OCI-M2 (cell line): ENCODE measurements around the gene STON2.
A peak's percentile ranks its signal among the peaks of the same experiment; 100 is the strongest.
"Not testable (repeated sequence)": the region's sequence is repeated elsewhere in the genome, so short reads cannot be mapped to it uniquely, and the experiment has no call there.

Experiments used
- DNase-seq: peaks from one replicate; lab custom pipeline; 2025; ENCODE audit not compliant: unreplicated experiment; lab: John Stamatoyannopoulos, UW

Gene STON2, protein sequence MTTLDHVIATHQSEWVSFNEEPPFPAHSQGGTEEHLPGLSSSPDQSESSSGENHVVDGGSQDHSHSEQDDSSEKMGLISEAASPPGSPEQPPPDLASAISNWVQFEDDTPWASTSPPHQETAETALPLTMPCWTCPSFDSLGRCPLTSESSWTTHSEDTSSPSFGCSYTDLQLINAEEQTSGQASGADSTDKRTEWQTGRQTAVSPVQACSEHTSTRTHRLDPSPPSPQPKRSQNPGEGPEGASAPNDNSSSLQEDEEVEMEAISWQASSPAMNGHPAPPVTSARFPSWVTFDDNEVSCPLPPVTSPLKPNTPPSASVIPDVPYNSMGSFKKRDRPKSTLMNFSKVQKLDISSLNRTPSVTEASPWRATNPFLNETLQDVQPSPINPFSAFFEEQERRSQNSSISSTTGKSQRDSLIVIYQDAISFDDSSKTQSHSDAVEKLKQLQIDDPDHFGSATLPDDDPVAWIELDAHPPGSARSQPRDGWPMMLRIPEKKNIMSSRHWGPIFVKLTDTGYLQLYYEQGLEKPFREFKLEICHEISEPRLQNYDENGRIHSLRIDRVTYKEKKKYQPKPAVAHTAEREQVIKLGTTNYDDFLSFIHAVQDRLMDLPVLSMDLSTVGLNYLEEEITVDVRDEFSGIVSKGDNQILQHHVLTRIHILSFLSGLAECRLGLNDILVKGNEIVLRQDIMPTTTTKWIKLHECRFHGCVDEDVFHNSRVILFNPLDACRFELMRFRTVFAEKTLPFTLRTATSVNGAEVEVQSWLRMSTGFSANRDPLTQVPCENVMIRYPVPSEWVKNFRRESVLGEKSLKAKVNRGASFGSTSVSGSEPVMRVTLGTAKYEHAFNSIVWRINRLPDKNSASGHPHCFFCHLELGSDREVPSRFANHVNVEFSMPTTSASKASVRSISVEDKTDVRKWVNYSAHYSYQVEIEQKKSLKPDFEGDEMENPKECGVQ

DNA sequence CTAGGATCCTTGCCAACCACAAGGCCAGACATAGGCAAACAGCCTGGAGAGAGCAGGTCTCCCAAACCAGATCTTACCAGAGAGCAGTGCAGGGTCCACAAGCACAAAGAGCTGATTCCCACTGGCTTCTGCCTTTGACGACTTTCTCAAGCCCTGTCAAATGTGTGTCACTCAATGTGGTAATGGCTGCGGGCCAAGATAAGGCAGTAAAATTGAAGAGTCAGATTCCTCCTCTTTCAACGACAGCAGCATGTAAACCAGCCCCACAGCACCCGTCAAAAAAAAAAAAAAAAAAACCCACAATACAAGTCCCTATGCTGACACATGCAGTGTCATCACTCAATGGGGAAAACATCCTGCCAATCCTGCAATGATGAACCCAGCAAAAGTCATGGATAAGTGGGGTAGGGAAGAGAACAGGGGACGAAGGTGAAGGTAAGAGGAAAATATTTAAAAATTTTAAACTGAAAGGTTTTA is at the start of gene STON2:
Gene STON2, minus strand, starts transcription at position 123 of the 477 bp plus-strand sequence. CDS start 1,942 bp downstream, outside the sequence.
- no peak for DNase-seq

DNA sequence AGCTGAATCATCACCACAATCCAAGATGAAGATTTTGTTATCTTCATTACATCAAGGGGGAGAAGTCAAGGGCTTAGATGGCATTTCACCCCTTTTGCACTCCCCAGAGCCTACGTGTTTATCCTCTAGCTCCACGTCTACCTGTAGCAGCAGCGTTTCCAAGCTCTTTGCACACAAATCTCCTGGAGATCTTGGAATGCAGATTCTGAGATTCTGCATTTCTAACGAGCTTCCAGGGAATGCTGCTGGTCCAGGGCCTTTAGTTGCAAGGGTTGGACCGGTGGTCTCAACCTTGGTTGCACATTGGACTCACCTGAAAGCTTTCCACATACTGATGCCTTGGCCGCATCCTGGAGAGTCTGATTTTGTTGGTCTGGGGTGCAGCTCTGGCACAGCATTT is 49.5 kb upstream of the STON2 start:
- DNase-seq = no peak

DNA sequence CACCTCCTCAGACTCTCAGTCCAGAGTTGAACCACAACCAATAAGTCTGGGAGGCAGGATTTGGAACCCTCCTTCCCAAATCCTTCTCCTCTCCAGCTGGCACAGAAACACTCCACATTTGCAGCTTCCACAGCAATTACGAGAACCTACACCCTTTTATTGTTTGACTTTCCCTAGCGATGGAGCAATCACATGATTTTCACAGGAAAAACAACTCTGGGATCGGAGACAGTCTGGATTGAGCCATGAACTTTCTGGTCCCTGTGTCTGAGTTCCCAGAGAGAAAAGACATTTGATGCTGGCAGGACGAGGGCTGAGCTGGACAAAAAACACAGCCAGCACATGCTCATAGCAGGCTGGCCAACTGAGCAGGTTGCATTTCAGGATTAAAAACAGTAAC is 49.0 kb upstream of the STON2 start:
- no peak for DNase-seq

DNA sequence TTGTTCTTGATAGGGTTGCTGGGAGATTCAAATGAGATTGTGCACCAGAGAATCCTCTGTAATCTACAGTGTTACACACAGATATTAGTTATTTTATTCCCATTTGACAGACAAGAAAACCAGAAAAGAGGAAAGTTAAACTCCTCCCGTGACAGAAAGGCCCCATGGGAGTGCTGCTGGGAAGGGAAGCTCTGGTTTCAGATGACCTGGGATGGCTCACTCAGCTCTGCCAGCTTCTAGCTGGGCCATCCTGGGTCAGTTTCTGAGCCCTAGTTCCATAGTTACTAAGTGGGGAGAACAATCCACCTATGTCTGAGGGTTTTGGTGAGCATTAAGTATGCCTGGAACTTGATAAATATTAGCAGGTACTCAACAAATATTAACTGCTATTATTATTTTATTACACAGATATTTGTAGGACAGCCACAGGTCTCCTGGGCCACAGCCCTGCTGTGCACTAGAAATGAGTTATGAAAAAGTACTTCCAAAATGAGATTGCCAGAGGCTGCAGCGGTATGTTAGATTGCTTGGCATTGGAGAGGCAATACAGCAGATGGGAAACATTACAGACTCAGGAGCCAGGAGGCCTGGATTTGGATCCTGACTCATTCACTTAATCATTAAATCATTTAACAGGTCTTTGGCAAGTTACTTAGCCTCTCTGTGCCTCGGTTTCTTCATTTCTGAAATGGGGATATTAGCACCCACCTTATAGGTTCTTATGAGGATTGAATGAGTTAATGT is 47.1 kb upstream of the STON2 start:
- no peak for DNase-seq

DNA sequence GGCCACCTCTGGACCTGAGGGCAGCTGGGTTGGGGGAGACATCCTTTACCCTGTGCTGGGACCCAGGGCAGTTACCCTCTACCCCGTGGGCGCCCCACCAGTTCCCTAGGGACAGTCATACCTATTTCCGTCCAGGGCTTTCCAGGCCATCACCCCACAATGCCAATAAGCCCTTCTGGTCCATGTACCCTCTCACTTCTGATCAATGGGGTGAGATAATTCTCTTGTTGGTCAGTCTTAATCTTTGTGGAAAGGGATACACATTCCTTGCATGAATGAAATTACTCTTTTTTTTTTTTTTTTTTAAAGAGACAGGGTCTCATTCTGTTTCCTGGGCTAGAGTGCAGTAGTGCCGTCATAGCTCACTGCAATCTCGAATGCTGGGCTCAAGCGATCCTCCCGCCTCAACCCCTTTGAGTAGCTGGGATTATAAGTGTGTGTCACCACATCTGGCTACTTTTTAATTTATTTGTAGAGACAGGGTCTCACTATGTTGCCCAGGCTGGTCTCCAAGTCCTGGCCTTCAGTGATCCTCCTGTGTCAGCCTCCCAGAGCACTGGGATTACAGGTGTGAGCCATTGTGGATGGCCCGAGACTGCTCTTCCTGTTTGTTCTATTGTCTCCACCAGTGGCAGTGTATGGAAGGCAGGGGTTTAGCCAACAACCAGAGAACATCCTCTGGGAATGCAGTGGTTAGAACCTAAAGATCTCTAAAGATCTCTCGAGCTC is 46.3 kb upstream of the STON2 start:
- no peak for DNase-seq

DNA sequence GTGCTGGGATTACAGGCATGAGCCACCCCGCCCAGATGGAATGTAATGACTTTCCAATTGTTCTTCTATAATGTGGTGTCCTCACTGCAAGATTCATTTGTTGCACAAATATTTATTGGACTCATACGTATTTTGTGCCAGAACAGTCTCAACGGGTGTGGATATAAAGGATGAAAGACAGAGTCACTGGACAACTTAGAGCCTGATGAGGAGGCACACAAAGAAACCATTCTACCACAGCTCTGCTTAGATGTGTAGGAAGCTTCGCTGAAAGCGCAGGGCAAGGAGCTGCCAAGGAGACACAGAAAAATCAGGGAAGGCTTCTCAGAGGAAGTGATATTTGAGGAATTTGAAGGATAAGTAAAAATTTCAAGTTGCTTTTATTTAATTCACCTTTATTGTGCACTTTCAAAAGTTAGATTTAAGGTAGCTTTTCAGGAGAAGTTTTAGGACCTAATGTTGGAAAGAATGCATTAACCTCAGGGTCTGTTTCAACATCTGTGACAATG is 41.6 kb upstream of the STON2 start:
- no peak for DNase-seq

DNA sequence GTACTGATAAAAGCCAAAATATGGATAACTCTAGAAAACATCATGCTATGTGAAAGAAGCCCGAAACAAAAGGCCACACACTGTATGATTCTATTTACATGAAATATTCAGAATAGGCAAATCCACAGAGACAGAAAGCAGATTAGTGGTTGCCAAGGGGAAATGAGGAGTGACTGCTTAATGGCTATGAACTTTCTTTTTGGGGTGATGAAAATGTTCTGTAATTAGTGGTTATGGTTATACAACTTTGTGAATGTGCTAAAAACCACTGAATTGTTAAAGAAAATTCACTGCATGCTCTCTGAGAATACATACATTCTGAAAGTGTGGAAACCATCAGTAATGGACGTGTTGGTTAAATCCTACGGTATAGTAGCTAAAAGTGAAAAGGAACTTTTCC is 39.9 kb upstream of the STON2 start:
- no peak for DNase-seq

DNA sequence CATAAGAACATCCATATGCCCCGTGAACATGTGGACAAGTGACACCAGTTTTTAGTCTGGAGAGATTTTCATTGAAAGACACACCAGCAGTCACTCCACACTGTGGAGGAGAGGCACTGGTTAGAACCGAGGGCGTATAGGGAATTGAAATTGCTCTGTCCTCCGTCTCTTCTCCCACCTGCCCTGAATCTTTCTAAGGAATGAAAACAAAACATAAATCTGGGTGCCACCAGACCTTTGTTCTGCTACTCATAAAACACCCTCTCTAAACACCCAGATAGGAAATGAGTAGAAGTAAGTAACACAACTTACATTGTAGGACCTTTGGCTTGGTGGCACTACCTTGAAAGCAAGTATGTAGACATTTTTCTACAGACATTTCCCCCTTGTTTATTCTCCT is 37.1 kb upstream of the STON2 start:
- DNase-seq = no peak

DNA sequence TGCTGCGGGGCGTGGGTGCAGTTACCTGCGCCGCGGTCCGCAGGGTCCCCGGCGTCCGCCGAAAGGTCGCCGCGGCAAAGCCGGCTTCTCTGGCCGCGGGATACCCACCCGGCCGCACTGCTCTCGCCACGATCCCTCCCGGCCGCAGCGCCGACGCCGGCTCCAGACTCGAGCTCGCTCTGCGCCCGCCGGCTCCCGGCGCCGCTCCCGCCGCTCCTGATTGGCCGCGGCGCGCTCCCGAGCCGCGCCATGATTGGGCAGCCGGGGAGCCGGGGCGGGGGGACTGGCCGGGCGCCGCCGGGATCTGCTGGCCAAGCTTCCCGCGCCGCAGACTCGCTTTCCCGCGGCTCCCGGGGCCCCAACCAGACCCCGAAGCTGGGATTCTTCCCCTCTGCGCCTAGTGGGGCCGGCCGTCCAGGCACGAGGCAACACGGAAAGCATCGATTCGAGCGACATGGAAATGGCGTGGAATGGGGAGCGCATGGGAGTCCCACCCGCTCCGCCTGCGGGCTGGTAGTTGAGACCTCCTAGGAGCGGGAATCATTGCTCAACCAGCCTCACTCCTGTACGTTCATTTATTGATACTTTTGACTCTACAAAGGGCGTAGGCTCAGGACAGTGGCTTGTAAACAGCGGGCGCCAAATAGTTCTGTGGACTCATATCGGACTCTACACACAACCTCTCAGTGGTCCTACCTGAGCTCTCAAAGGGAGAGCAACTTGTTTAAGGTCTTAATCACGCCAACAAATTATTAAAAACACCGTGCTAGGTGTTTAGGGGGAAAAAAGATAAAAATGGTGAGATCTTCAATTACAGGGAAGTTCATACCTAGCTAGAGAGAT is 36.4 kb upstream of the STON2 start:
- peak; percentile 82 for DNase-seq

DNA sequence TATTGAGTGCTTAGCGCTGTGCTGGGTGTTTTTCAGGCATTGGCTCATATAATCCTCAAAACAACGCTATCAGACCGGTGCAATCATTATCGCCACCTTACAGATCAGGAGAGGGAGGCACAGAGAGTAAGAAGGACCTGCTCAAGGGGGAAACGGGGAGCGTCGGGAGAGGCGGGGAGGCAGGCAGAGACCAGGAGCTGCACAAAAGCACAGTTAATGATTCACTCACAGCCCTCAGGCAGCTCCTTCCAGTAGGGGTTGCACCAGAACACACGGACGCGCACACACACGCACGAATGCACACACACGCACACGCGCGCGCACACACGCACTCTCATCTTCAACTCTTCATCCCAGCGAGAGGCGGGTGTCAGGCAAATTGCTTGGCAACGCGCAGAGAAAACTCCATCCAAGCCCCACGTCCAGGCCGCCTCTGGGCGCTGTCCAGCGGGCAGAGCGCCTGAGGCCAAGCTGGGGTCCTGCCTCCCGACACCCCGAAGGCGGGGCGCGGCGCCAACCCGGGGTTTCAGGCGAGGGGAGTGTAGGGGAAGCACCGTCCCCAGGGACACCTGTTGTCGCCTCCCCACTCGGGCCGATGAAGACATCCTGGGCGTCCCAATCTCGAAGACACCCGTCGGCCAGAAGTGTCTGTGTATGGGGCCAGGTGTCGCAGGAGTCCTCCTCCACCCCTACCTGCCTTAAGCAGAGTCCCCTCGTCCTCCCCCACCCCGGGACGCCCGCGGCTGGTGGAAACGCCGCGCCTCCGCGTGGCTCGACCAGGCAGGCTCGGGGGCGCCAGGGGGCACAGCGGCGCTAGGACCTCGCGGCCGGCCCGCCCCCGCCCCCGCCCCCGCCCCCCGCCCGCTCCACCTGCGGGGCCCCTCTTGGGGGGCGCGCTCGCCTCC is 35.5 kb upstream of the STON2 start:
- DNase-seq = no peak

DNA sequence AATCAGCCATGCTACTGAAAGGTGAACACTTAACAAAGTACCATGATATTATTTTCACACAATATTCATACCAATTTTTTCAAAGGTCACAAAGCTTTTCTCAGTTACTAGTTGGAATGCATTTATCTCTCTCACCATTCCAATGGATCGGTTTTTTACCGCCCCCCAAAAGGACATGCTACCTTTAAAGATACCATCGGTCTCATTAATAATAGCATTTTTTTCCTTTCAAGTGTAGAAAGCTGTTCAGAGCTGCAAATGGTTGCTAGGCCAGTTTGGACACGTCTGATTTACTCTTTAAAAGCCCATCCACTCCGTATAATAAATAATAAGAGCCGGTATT is 34.9 kb upstream of the STON2 start:
- no peak for DNase-seq

DNA sequence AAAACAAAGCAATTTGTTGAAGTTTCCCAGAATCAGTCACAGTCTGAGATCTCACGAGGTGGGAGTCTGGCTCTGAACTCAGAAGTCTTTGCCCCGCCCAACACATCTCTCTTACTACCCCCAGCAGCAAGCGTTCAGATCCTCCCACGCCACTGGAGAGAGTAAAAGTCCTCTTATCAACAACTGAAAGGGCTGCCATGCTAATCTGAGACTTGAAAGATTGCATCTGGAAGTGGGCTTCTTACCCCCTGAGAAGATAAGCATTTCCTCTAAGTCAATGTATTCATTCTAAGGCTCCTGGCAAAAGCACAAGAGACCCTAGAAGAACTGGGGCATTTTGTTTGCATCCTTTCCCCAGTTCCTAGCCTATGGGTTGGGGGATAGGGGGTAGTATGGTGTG is 34.1 kb upstream of the STON2 start:
- DNase-seq = no peak

DNA sequence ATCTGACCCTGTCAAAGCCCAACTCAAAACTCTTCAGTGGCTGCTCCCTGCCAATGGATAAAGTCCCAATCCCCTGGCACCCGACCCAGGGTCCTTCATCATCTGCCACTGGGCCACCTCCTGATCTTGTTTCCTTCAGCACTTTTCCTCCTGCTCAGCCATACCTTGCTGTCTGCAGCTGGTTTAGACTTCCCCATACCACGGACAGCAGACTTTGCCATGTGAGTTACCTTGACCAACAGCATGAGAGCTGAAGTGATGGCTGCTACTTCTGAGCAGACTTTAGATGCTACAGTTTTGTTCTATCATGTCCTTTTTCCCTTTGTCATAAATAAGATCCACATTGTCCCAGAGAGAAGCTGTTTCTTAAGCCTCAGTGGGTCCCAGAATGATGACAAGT is 33.3 kb upstream of the STON2 start:
- no peak for DNase-seq

DNA sequence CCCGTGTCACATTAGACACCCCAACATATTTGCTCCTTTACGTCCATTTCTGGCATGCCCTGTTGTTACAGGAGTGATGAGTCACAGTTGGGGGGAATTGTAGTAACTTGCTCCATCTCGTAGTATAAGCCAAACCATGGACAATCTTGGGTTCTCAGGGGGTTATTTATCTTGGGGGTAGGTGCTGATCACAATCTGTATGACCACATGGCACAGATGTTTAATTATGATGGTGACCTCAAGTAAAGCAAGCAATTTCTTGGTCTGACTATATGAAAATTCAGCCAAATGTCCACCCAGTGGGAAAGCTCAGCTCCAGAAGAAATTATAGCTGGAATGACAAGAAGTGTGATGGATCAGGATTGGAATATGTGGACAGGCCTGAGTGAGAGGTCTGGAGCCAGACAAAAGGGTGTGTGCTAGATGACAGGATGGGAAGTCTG is 32.1 kb upstream of the STON2 start:
- no peak for DNase-seq

DNA sequence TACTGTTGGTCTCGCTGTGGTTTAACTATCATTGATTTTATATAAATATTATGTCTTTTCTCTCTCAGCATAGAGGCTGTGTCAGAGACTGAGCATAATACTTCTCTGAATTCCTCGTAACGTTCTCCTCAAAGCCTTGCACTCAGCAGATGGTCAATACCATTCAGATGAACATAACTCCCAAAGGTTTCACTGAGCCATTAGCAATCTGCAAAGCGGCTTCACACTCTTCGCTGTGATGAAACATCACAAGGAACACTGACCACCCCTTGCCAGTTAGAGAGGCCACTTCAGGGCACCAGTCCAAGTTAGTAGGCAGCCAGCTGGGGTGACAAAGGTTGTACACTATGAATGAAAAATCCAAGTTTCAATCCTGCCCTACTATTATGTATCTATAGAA is 30.1 kb upstream of the STON2 start:
- DNase-seq = no peak

DNA sequence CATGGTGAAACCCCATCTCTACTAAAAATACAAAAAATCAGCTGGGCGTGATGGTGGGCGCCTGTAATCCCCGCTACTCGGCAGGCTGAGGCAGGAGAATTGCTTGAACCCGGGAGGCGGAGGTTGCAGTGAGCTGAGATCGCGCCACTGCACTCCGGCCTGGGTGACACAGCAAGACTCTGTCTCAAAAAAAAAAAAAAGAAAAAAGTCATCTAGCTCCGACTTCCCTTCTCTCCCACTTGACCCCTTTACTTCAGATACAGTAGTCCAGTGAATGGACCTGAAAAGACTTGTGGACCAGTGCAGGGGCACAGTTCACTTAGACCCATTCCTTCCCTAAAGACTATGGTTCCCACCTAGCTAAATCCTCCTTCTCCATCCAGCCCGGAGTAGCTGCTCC is 29.6 kb upstream of the STON2 start:
- not testable (repeated sequence) for DNase-seq

DNA sequence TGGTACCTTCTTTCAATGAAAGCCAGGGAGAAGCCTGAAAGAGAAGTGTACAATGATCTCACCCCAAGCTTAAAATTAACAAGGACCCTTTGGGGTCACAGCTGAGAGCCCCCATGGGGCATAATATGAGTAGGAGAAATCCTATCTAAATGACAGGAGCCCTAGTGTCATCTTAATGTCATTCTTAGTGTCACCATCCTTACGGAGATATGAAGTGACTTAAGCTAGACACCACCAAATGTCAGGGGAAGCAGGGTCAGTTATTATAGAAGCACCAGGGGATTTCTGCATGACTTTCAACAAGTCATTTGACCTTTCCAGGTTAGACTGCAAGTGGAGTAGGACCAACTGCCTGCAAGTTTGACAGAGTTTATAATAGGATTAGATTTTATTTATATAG is 28.9 kb upstream of the STON2 start:
- no peak for DNase-seq

DNA sequence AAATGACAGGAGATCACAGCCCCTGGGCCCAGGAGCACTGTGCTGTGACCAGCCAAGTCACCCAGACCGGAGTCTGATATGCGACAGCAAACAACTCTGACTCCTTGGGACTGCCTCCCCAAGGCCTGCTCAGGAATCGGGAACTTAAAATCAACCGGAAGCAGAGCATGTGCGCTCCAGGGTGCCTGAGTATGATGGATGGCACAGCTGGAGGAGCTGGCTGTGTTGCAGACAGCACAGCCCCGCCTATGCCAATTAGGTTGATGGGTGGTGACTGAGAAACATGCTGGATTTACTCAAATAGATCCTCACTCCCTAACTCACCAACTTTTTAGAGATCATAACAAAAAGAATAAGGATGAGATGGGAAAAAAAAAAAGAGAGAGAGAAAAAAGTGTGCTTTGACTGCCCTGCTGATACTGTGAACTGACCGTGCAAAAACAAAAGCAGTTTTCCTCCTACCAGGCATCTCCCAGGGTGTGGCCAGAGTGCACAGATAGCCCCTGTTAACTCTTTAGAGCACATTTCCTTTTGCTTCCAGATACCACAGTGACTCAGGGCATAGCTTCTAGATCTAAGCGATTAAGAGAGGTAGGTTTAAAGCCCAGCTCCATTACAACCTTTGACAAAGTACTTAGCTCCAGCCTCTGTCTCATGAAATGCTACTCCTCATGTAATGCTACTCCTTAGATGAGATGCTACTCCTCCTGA is 27.4 kb upstream of the STON2 start:
- DNase-seq = peak; percentile 94
